GM21619 (cell line): ENCODE results near the gene PHF1.

ENCODE experiments used
- ATAC-seq: cut with Tn5 transposase; IDR thresholded peaks from one replicate; pipeline ENCODE4 v1.9.1; 2021; ENCODE audit not compliant: unreplicated experiment

PHF1 gene

GRCh38 chr6:33417128-33417902, 6.5 kb downstream of the PHF1 start:
- no peak for ATAC-seq

- peak; percentile 82 for ATAC-seq
These were observed 7.3 kb downstream of the PHF1 start, which contains the start of gene CUTA for GRCh38 chr6:33417903-33418689. CUTA (minus strand) TSS chr6:33418107; CDS start chr6:33418000, 107 bp downstream.

GRCh38 chr6:33418690-33419291, 8.0 kb downstream of the PHF1 start:
- ATAC-seq = no peak

GRCh38 chr6:33419580-33420490, 9.0 kb downstream of the PHF1 start, which contains the start of gene SYNGAP1:
SYNGAP1 (plus strand) TSS chr6:33420065; CDS start chr6:33420265, 200 bp downstream.
- ATAC-seq = no peak

DNA sequence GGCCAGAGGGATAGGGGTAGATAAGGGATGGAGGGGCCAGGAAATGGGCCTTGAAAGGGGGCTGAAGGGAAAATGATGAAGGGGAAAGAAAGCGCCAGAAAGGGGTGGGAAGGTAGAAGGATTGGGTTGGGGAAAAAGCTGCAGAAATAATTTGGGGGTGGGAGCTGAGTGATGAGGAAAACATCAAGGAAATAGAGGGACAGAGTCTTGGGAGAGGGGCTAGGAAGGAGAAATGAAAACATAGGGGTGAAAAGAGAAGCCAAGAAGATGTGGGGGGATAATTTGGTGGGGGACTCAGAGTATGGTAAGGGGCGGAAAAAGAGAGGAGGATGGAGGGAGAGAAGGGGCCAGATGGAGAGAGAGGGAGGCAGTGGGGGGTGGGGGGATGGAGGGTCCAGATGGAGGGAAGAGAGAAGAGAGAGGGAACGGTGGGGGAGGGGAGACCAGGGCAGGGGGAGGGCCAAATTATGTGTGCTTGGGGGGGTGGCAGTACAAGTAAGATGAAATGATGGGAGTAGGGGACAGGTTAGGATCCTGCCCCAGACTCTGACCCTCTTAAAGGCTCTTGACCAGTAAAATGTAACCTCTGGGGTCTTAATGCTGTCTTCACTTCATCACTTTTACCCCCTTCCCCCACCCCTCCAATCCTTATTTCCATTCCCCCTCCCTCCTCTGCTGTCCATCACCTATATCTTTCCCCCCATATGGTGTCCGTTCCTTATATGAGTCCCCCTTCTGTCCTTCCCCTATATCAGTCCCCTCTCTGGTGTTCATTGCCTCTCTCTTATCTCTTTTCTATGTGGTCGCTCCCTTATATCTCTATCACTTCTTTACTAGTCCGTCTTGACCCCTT, 9.9 kb downstream of the PHF1 start:
- ATAC-seq = no peak

DNA sequence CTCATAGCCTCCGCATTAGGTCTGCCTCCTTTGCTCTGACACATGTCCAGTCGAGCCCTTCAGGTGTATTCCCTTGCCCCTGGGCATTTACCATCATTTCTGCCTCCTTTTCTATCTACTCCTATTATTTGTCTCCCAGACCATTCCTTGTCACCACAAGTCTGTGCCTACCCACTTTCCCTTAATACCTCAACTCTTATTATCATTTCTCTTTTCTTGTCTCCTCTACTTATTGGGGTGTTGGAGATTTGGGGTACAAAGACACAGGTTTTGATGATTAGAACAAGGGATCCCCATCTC, 10.5 kb downstream of the PHF1 start:
- ATAC-seq = no peak

- ATAC-seq = no peak
These were observed 13.0 kb downstream of the PHF1 start for GRCh38 chr6:33423777-33424176.

- no peak for ATAC-seq
These were observed 14.2 kb downstream of the PHF1 start for GRCh38 chr6:33424855-33425667.

- no peak for ATAC-seq
These were observed 15.1 kb downstream of the PHF1 start for GRCh38 chr6:33425668-33426577.

DNA sequence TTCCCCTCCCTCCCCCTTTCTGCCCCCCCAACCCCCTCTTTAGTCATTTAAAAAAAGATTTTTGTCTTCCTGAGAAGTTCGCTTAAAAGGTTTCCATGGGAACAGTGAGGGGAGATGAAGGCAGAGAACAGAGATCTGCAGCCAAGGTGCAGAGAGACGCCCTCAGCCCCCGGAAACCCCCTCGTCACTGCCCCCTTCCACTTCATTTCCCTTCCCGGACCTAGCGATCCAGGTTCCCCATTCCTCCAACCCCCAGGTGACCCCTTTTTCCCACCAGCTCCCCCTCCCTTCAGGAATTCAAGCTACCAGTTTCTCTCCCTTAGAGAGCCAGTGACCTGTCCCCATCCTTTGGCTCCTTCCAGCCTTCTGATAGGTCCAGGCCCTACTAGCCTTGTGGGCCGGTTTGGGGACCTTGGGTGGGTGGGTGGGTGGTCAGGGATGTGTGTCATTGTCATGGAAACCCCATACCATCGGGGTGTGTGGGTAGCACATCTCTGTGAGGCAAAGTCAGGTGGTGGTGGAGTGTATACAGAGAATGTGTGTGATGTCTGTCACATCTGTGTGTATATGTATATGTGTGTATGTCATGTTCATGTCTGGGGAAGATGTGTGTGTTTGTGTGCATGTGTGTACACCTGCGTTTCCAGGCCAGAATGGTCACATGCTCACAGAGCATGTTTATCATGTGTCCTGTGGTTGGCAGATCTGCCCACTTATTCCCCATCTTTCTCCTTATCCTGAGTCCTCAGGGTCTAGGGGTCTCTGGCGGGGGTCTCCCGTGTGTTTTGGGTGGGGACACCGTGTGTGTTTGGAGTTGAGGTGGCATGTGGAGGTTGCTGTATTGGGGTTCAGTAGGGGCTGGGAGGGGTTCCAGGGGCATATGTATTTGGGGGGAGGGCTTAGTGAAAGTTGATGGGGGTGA, 16.0 kb downstream of the PHF1 start:
- no peak for ATAC-seq

DNA sequence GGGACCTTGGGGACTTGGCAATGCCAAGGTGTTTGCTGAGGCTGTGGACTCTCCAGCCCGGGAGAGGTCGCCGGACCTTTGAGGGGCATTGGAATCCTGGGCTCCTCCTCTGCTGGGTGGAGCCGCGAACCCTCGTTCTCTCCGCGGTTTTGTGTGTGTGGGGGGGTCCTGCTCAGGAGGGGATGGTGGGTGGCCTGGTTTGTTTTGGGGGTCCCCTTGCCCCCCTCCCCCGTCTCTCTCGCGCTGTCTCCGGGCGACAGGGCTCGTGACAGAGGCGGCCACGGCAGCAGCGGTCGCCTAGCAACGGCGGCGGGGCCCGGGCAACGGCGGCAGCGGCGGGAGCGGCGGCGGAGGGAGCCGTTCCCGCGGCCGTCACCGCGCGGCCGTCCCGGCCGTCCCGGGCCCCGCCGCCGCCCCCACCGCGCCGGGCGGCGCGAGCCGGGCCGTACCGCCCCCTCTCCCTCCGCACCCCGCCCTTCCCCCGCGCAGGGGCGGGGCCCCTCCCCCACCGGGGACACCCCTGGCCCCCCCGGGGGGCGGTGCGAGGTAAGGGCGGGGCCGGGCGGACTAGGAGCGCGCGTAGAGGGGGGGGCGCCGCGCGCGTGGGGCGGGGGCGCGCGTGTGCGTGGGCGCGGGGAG, 16.9 kb downstream of the PHF1 start:
- no peak for ATAC-seq

- ATAC-seq = no peak
These were observed 17.6 kb downstream of the PHF1 start for GRCh38 chr6:33428224-33428965.

- ATAC-seq = no peak
These were observed 18.3 kb downstream of the PHF1 start for GRCh38 chr6:33428966-33429749.

DNA sequence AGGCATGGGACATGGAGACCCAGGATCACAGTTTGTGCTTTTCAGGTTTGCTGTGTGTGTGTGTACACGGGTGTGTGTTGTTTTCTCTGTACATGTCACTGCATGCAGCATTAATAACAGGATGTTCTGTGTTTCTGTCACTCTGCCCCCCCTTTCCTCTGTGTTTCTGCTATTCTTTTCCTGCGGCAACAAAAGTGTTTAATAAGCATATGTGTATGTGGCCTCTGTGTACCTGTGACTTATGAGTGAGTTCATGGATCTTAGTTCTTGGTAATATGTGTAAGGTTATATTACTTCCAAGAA, 18.9 kb downstream of the PHF1 start:
- ATAC-seq = no peak

GRCh38 chr6:33430334-33430733, 19.5 kb downstream of the PHF1 start:
- no peak for ATAC-seq
